OCI-LY1 (cell line): ENCODE measurements around the gene WDR59.

ENCODE experiments used
- H2AFZ ChIP-seq: fragments of 200-600 bp; sonication (generic), shearing (Covaris generic); 2 replicates; pipeline ENCODE4 v1.6.0; 2014; ENCODE audit warnings: antibody characterized with exemption, mild to moderate bottlenecking, low read length
- H3F3A ChIP-seq: fragments of 200-600 bp; sonication (generic), shearing (Covaris generic); 2 replicates; pipeline ENCODE4 v1.6.0; 2014; ENCODE audit warnings: mild to moderate bottlenecking, antibody characterized with exemption, low read length, moderate library complexity; ENCODE audit not compliant: insufficient read depth
- H3K27ac ChIP-seq: fragments of 200-600 bp; sonication (generic); 2 replicates; pipeline ENCODE4 v1.5.1; 2014; ENCODE audit warnings: low read length, mixed run types, mild to moderate bottlenecking, low read depth; ENCODE audit not compliant: poor library complexity, severe bottlenecking
- H3K27me3 ChIP-seq: fragments of 200-600 bp; sonication (generic); 2 replicates; pipeline ENCODE4 v1.6.0; 2014; ENCODE audit warnings: antibody characterized with exemption, mild to moderate bottlenecking, low read length, moderate library complexity; ENCODE audit not compliant: insufficient read depth
- H3K36me3 ChIP-seq: fragments of 200-600 bp; sonication (generic); 2 replicates; pipeline ENCODE4 v1.6.1; 2014; ENCODE audit warnings: mild to moderate bottlenecking, antibody characterized with exemption, low read length, moderate library complexity, mixed read lengths; ENCODE audit not compliant: insufficient read depth
- H3K4me1 ChIP-seq: fragments of 200-600 bp; sonication (generic); 2 replicates; pipeline ENCODE4 v1.5.1; 2014; ENCODE audit warnings: mild to moderate bottlenecking, low read length, moderate library complexity; ENCODE audit not compliant: insufficient read depth, severe bottlenecking
- H3K4me2 ChIP-seq: fragments of 200-600 bp; sonication (generic), shearing (Covaris generic); 2 replicates; pipeline ENCODE4 v1.6.1; 2014; ENCODE audit warnings: low read length
- H3K4me3 ChIP-seq: fragments of 200-600 bp; sonication (generic); 2 replicates; pipeline ENCODE4 v1.5.1; 2014; ENCODE audit warnings: low read length, low read depth, mild to moderate bottlenecking, mixed read lengths; ENCODE audit not compliant: poor library complexity, severe bottlenecking
- H3K79me2 ChIP-seq: fragments of 200-600 bp; shearing (Covaris generic); 2 replicates; pipeline ENCODE4 v1.6.1; 2016; ENCODE audit warnings: mixed run types, low read length, mixed read lengths; ENCODE audit not compliant: insufficient read depth
- H3K9ac ChIP-seq: fragments of 200-600 bp; sonication (generic), shearing (Covaris generic); 2 replicates; pipeline ENCODE4 v1.6.1; 2014; ENCODE audit warnings: mild to moderate bottlenecking, low read length, mixed read lengths
- H3K9me2 ChIP-seq: fragments of 200-600 bp; sonication (generic), shearing (Covaris generic); 2 replicates; pipeline ENCODE4 v1.6.1; 2014; ENCODE audit warnings: low read depth, mild to moderate bottlenecking, low read length, mixed read lengths
- H3K9me3 ChIP-seq: fragments of 200-600 bp; shearing (Covaris generic); 2 replicates; pipeline ENCODE4 v1.6.1; 2014; ENCODE audit warnings: low read length, mixed read lengths
- H4K20me1 ChIP-seq: fragments of 200-600 bp; sonication (generic), shearing (Covaris generic); 2 replicates; pipeline ENCODE4 v1.6.0; 2016; ENCODE audit warnings: mild to moderate bottlenecking, low read length; ENCODE audit not compliant: insufficient read depth
- CTCF ChIP-seq: fragments of 200-600 bp; sonication (generic), shearing (Covaris generic); IDR thresholded peaks from 2 replicates; pipeline ENCODE4 v1.5.1; 2017; ENCODE audit warnings: mild to moderate bottlenecking, antibody characterized with exemption, low read length, moderate library complexity, mixed read lengths
- EZH2 ChIP-seq: fragments of 200-600 bp; sonication (generic), shearing (Covaris generic); IDR thresholded peaks from 2 replicates; pipeline ENCODE4 v1.8.0; 2017; ENCODE audit warnings: borderline replicate concordance, mixed run types, mild to moderate bottlenecking, antibody characterized with exemption, low read length, moderate library complexity, mixed read lengths

WDR59 gene

GRCh38 chr16:75005697-75006096 is 20.8 kb upstream of the WDR59 start:
- H3K9me3 ChIP-seq: no peaks in the 10 kb centered on the region
- no peaks in the 10 kb centered on the region for H3K79me2 ChIP-seq
- TF ChIP-seq EZH2 (no peak), CTCF (no peak)
- H3K9ac ChIP-seq: no peak overlapping the region
- no peak overlapping the region for H3K4me3 ChIP-seq
- no peak overlapping the region for H3K4me2 ChIP-seq
- H3F3A ChIP-seq: no peaks in the 10 kb centered on the region
- H3K36me3 ChIP-seq: no peaks in the 10 kb centered on the region
- no peaks in the 10 kb centered on the region for H3K4me1 ChIP-seq
- no peaks in the 10 kb centered on the region for H4K20me1 ChIP-seq
- no peak overlapping the region for H2AFZ ChIP-seq
- H3K27ac ChIP-seq: no peak overlapping the region
- H3K27me3 ChIP-seq: peaks cover 10% of the 10 kb centered on the region
- H3K9me2 ChIP-seq: no peaks in the 10 kb centered on the region

- no peaks in the 10 kb centered on the region for H3F3A ChIP-seq
- H3K27me3 ChIP-seq: peaks cover 10% of the 10 kb centered on the region
- no peaks in the 10 kb centered on the region for H3K4me1 ChIP-seq
- no peak overlapping the region for H3K9ac ChIP-seq
- H3K9me2 ChIP-seq: no peaks in the 10 kb centered on the region
- no peak overlapping the region for H3K4me3 ChIP-seq
- no peak overlapping the region for H3K27ac ChIP-seq
- no peaks in the 10 kb centered on the region for H3K9me3 ChIP-seq
- no peaks in the 10 kb centered on the region for H4K20me1 ChIP-seq
- H2AFZ ChIP-seq: no peak overlapping the region
- TF ChIP-seq EZH2: no peak
- no peak for TF ChIP-seq CTCF
- H3K36me3 ChIP-seq: no peaks in the 10 kb centered on the region
- H3K4me2 ChIP-seq: no peak overlapping the region
- H3K79me2 ChIP-seq: no peaks in the 10 kb centered on the region
Observed at GRCh38 chr16:75004460-75004859, 19.5 kb upstream of the WDR59 start.

GRCh38 chr16:75003931-75004330 is 19.0 kb upstream of the WDR59 start:
- H3K9ac ChIP-seq: no peak overlapping the region
- no peak for TF ChIP-seq EZH2
- no peak for TF ChIP-seq CTCF
- H2AFZ ChIP-seq: no peak overlapping the region
- no peaks in the 10 kb centered on the region for H3K4me1 ChIP-seq
- H3K36me3 ChIP-seq: no peaks in the 10 kb centered on the region
- no peak overlapping the region for H3K4me3 ChIP-seq
- H3K9me3 ChIP-seq: no peaks in the 10 kb centered on the region
- no peaks in the 10 kb centered on the region for H3K9me2 ChIP-seq
- H3K27me3 ChIP-seq: peaks cover 10% of the 10 kb centered on the region
- no peaks in the 10 kb centered on the region for H3K79me2 ChIP-seq
- H4K20me1 ChIP-seq: no peaks in the 10 kb centered on the region
- no peaks in the 10 kb centered on the region for H3F3A ChIP-seq
- H3K27ac ChIP-seq: no peak overlapping the region
- H3K4me2 ChIP-seq: no peak overlapping the region
